DMS53 (cell line): Measurements from ENCODE around the gene MYH6.
"Not testable (repeated sequence)": the region's sequence is repeated elsewhere in the genome, so short reads cannot be mapped to it uniquely, and the experiment has no call there.

Source experiments
- DNase-seq: peaks from one replicate; lab custom pipeline; 2025; lab: John Stamatoyannopoulos, UW

The MYH6 gene

DNA sequence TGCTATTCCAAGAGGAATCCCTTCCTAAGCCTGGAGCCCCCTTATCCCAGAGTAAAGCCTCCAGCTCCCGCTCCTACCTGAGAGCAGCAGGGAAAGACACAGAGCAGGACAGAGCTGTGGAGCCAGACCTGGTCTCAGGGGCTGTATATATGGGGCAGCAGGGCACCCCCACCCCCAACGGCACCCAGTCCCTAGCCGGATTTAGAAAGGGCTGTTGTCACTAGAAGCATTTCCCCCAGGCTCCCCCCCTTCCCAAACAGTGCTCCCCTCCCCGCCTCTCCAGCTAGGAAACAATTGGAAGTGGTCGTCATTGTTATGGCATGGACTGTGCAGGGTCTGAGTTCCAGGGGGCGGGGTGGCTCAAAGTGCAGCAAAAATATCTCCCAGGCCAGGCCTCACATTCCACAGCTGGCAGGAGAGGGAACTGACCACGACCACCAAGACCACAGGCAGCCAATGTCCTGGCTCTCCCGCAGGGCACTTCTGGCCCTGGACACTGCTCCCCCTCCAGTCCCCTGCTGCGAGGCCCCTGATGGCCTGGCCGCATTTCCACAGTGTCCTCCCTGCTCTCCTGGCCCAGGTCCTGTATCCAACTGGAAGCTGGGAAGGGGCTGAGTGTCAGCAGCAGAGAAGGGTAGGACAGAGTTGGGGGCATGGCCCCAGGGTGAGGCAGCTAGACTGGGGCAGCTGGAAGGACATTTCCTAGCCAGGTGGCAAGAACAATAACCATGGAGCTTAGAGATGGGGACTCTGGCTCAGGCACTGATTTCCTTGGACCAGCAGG, 27.7 kb upstream of the MYH6 start, which contains the start of gene MYH7:
MYH7 (minus strand) TSS at position 118 of the 784 bp plus-strand sequence. CDS start 1,928 bp downstream, outside the sequence.
- DNase-seq, result no peak

DNA sequence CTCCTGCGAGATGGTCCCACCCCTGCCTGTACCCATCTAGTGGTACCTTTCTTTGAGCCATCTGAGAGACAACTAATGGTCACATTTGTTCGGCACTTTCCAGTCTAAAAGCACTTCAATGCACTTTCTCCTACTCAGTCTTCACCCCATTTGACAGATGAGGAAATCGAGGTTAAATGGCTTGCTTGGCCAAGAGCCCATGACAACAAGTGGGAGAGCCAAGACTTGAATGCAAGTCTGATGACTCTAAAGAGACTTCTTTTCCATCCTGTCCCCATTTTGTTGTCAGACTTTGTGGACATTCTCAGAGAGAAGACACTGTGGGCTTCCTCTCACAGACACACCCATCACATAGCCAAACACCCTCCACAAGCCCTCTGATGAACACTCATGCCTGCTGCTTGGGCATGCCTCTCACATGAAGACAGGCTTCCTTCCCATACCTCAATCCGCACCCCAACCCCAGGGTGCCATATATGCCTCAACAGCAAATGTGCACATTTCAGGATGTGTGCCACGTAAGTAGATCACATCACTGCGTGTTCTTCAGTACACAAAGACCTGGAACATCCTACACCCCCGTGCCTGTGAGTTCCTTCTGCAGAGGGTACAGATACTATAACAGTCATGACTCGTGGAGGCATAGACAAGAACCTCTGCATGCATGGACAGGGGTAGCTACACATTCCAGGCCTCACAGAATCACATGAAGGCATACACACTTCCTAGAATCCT, 26.6 kb upstream of the MYH6 start:
- no peak for DNase-seq

DNA sequence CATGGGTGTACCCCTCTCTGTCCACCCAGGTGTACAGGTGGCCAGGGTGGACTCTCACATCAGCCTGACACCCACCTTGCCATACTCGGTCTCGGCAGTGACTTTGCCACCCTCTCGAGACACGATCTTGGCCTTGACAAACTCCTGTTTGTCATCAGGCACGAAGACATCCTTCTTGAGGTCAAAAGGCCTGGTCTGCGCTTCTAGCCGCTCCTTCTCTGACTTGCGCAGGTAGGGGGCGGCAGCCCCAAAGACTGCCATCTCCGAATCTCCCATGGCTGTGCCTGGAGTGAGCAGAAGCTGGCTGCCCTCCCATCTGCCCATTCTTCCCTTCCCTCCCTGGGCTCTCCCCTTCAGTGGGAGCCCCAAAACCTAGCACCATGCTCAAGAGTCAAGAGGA, 25.4 kb upstream of the MYH6 start:
- DNase-seq, result no peak

DNA sequence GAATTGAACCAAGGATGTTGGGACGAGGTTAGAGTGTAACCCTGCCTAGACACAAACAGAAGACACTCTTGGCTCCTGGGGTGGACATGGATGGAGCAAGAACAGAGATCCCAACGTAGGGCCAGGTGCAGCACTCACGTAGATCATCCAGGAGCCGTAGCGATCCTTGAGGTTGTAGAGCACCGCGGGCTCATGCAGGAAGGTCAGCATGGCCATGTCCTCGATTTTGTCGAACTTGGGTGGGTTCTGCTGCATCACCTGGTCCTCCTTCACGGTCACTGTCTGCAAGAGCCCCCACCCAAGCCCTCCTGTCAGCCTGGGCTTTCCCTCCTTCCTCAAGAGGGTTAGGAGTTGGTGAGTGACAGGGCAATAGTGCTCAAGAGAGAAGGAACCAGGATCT, 24.9 kb upstream of the MYH6 start:
- no peak for DNase-seq

DNA sequence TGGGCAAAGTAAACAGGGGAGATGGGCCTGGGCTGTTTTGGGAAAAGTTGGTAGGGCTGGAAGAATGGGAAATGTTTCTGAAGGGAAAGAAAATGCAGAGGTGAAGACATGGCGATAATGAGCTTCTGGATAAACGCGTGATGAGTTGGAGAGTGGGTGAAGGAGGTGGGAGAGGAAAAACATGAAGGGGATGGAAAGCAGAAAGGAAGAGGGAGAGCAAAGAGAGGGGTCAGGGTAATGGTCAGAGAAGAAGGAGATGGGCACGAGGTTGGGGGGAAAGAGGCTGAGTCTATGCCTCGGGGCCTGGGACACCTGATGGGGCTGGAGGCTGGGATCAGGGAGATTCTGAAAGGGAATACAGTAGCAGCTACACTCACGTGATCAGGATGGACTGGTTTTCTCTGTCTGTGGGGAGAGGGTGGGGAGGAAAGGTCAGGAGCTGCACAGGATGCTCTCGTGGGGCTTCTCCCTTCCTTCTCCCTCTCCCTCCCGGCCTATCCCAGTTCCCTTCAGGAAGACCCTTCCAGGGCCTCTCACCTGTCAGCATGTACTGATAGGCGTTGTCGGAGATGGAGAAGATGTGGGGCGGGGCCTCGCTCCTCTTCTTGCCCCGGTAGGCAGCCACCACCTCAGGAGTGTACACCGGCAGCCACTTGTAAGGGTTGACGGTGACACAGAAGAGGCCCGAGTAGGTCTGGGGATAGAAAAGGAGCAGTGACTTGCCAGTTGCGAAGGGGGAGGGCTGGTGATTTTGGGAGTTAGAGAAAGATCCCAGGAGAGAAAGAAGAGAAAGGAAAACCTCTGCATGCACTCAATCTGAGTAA, 24.2 kb upstream of the MYH6 start:
- DNase-seq, result no peak

DNA sequence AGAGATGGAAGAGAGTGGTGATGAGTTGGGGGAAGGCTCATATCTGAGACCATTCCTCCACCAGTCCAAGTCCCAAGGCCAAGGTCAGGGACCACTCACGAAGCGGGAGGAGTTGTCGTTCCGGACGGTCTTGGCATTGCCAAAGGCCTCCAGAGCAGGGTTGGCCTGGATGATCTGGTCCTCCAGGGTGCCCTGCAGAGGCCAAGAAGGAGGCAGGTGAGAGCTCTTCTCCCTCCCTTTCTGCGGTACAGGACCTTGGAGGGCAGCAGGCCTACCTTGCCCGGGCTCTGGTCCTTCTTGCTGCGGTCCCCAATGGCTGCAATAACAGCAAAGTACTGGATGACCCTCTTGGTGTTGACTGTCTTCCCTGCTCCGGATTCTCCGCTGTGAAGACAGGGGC, 23.4 kb upstream of the MYH6 start:
- no peak for DNase-seq

DNA sequence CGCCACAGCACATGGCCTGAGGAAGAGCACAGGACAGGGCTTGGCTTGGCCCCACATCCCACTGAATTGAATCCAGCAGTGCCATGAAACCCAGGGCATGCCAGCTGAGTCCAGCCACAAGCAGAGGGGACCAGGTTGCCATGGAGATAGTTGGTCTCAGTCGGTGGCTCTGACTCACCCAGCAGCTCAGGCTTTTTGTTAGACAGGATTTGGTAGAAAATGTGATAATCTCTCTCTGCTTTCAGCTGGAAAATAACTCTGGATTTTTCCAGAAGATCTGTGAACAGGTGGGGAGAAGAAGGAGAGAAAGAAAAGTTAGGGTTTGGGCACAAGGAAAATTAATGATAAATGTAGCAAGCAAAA, 22.6 kb upstream of the MYH6 start:
- peak; percentile 78 for DNase-seq

DNA sequence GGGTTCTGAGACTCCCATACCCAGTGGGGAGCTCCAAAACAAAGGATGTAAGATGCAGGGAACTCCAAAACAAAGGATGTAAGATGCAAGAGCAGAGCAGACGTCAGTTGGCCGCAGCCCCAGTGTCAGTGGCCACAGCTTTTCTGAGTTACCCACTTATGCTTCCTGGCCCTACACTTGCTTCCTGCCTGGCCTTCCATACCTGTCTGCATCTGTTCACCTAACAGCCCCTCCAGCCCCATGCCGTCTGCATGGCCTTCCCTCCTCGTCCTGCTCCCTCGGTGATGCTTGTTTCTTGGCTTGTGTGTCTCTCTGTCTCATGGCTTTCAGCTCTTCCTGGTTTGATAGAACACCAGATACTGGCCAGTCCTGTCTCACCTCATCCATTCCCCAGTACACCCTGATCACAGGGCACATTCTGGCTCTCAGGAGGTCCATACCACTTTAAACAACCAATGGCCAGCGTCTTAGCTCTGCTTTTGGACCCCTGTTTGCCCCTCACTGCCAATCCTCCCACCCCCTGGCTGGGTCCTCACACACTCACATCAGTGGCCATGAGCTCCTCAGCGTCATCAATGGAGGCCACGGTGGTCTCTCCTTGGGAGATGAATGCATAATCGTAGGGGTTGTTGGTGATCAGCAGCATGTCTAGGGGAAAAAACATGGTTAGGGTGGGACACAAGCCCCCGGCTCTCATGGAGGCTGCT, 22.1 kb upstream of the MYH6 start:
- DNase-seq, result no peak

DNA sequence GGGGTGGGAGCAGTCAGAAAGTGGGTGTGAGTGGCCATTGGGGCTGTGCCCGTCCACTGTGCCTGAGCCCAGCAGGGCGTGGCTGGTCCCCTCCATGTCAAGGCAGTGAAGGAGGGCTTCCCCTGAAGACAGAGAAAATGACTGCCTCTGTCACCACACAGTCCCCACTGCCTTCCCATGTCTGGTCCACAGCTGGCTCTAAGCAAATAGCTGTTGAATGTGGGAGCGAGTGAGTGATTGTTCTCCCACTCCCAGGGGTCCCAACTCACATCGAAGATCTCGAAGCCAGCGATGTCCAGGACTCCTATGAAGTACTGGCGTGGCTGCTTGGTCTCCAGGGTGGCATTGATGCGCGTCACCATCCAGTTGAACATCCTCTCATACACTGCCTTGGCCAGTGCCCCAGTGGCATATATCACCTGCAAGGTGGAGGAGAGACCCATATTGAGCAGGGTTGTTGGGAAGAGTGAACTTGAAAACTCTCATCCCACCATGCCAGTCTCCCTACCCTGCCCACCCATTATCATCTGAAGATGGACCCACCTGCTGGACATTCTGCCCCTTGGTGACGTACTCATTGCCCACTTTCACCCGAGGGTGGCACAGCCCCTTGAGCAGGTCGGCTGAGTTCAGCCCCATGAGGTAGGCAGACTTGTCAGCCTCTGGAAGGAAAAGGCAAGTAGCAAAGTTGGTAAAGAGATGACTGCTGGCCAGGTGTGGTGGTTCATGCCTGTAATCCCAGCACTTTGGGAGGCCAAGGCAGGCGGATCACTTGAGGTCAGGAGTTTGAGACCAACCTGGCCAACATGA, 20.8 kb upstream of the MYH6 start:
- DNase-seq, result no peak

DNA sequence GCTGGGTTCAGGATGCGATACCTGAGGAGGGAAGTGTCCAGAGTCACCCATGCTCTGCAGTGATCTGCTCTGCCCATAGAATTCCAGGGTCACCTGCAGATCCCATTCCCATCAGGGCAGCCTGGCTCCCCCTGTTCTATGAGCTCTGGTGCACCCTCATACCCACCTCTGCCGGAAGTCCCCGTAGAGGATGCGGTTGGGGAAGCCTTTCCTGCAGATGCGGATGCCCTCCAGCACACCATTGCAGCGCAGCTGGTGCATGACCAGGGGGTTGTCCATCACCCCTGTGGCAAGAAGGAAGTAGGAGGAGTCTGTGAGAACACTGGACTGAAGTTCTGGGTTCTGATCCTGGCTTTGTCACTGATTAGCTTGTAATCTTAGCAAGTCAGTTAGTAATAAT, 17.7 kb upstream of the MYH6 start:
- DNase-seq, result not testable (repeated sequence)

DNA sequence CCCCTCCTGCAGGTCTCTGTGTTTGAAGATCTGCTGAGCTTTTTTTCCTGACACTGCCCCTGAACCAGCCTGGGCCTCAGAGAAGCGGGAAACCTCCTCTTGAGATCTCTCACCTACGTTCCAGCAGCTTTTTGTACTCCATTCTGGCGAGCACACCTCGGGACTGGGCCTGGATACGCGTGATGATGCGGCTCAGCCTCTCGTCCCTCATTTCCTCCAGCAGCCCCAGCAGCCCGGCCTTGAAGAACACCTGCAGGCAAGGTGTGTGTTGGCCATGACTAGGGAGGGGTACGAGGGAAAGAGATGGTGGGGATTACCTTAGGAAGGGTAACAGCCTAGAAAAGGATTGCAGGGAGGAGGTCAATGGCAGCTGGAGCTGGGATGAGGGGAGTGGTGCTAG, 17.1 kb upstream of the MYH6 start:
- no peak for DNase-seq

DNA sequence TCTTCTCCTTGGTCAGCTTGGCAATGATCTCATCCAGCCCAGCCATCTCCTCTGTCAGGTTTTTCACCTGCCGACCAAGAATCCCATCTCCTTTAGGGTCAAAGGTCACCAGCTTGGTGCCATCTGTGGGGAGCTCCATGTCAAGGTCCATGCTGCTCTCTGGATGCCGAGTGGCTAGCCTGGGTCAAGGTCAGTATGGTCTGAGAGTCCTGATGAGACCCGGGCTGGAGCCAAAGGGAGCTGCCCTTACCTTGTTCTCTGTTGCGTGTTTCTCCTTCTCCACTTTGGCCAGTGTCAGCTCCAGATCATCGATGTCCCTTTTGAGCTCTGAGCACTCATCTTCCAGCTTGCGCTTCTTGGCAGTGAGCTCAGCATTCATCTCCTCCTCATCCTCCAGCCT, 15.6 kb upstream of the MYH6 start:
- no peak for DNase-seq

DNA sequence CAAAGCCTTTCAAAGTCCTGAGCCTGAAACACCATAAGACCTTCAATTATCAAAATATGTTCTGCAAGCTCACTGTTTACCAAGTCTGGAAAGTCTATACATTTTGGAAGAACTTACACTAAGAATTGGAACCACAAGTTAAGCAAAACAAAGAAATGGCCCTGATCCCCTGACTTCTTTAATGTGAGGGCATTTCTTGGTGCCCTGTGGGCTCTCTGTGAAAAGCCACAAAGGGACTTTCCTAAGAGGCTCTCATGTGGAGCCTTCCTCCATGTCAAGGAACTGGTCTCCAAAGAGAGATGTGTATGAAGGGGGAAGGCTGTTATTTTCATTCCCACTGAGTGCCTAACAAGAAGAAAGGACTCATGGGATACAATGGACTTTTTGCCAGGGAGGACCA, 13.5 kb upstream of the MYH6 start:
- no peak for DNase-seq

DNA sequence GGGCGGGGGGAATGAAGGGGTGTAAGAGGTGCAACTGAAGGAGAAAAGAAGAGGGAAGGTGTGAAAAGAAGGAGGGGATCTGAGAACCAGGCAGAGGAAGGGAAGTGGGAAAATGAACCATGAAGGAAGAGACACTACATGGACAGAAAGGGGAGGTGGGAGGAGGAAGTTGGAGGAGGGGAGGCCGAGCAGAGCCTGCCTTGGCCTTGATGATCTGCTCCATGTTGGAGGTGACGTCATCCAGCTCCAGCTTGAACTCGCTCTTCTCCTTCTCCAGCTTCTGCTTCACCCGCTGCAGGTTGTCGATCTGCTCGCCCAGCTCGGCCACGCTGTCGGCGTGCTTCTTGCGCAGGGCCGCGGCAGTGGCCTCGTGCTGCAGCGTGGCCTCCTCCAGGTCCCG, 11.6 kb upstream of the MYH6 start:
- not testable (repeated sequence) for DNase-seq

DNA sequence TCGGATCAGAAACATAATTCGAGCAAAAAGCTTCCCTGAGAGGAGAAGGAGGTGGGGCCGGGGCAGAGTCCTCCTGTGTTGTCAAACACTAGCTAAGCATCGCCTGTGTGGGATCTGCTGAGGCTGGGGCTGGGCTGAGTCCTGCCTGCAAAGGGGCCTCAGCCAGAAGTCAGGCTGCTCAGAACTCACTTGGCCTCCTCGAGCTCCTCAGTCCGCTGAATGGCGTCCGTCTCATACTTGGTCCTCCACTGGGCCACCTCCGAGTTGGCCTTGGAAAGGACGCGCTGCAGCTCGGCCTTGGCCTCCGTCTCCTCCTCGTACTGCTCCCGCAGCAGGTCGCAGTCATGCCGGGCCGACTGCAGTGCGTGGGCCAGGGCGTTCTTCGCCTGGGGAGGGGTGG, 9.9 kb upstream of the MYH6 start:
- no peak for DNase-seq

DNA sequence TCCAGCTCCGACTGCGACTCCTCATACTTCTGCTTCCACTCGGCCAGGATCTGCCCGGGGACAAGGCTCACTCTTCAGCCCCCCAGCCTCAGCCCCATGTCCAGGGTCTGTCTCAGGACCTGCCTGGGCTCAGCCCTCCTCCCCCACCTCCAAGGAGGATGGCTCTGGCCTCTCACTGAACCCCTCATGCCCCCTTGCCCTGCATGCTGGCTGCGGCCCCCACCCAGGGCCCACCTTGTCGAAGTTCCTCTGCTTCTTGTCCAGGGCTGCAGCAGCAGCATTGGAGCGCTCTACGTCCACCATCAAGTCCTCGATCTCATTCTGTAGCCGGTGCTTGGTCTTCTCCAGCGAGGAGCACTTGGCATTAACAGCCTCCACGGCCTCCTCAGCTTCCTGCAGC, 9.2 kb upstream of the MYH6 start:
- DNase-seq, result not testable (repeated sequence)

DNA sequence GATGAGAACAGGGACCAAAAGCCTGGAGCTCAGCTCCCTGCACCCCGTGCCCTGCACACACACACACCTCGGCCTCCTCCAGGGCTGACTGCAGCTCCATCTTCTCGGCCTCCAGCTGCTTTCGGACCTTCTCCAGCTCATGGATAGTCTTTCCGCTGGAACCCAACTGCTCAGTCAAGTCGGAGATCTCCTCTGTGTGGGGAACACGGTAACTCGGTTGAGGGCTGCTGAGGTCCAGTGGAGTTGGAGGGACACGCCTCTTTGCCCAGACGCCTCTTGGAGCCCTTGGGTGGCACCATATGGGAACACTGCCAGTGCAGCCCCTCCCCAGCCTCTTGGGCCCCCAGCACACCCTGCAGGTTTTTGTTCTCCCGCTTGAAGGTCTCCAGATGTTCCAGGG, 8.7 kb upstream of the MYH6 start:
- DNase-seq, result no peak

DNA sequence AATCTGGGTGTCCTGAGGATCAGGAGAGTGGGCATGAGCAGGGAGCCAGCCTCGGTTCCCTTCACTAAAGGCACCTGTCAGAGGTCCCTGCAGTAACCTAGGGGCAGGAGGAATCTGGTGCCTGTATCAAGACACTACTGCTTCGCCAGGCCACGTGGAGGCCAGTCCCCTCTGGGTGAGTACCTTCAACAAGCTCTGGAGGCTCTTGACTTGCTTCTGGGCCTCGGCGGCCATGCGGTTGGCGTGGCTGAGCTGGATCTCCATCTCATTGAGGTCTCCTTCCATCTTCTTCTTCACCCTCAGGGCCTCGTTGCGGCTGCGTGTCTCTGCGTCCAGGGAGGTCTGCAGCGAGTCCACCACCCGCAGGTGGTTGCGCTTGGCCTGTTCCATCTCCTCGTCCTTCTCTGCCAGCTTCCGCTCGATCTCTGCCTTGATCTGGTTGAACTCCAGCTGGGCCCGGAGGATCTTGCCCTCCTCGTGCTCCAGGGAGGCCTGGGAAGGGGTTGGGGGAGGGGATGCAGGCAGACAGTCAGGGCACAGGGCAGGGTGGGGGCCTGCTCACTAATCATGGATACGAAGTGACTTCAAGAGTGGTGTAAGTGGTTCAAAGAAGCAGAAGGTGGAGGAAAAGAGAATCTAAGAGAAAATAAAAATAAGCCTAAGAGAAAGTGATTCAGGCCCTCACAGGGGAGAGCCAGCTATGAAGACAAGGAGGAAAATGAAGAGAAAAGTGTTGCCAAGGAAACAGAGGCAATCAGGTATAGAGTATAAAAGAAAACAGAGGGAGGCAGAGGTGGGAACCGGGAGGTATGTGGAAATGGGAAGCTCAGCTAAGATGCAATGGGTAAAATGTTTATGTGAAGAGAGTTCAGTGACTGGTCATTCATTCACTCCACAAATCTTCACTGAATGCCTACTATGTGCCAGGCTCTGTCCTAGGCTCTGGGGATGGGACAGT, 8.0 kb upstream of the MYH6 start:
- DNase-seq, result no peak

DNA sequence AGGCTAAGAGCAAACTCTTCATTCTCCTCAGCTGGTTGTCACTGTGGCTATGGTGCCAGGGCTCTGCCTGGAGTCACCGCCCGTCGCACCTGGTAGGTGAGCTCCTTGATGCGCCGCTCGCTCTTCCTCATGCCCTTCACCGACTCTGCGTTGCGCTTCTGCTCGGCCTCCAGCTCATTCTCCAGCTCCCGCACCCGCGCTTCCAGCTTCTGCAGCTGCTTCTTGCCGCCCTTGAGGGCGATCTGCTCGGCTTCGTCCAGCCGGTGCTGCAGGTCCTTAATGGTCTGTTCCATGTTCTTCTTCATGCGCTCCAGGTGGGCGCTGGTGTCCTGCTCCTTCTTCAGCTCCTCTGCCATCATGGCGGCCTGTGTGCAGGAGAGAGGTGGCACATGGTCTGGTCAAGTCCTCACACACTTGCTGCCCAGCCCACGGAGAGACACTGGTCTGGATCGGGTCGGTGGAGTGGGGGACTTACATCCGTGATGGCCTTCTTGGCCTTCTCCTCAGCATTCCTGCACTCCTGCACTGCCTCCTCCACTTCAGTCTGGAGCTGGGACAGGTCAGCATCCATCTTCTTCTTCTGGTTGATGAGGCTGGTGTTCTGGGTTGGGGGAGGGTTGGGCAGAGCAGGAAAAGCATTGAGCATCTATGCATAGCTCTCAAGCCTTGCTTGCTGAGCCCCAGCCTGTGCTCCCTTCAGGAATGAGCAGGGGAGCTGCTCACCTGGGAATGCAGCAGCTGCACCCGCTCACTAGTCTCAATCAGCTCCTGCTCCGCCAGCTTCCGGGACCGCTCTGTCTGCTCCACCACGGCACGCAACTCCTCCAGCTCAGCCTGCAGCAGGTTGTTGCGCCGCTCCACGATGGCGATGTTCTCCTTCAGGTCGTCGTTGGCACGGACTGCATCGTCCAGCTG, 7.1 kb upstream of the MYH6 start:
- DNase-seq, result no peak
